SK-N-SH (cell line): Measurements from ENCODE around the gene CABLES2. TPM values are rescaled to one million over a fixed set of nuclear protein-coding genes. Genes with fewer than 3 reads are reported as not detected.

Experiments
- CTCF ChIA-PET: fragments of 300-600, 350-600 bp; formaldehyde crosslinking; extraction: SDS; loops from one replicate; lab custom pipeline; 2021; lab: Yijun Ruan, JAX
- POLR2A ChIA-PET: fragments of 350-600 bp; sonication (Branson Sonifier 250); formaldehyde crosslinking; extraction: SDS; loops from one replicate; lab custom pipeline; 2020; ENCODE audit warnings: antibody characterized with exemption, inconsistent platforms; lab: Yijun Ruan, JAX
- DNase-seq: peaks from one replicate; pipeline ENCODE4 v3.0.0; 2012
- H2AFZ ChIP-seq: fragments of 200-600 bp; sonication (generic); 2 replicates; pipeline ENCODE4 v1.8.1; 2016; ENCODE audit warnings: antibody characterized with exemption, mild to moderate bottlenecking, low read depth
- H3F3A ChIP-seq: fragments of 200-600 bp; sonication (generic); replicated peaks from 2 replicates; pipeline ENCODE3; 2016; ENCODE audit warnings: antibody characterized with exemption, mild to moderate bottlenecking; ENCODE audit not compliant: insufficient read depth
- H3K27ac ChIP-seq, 2 experiments: fragments of 200-500 bp in 1 of 2; fragments of 200-600 bp in 1 of 2; sonication (Bioruptor generic) in 1 of 2; sonication (generic), shearing (Covaris generic) in 1 of 2; 2 replicates each; pipeline versions ENCODE4 v1.5.1 to v1.6.1; 2014 to 2016; ENCODE audit warnings: low read depth in 2 of 2, inconsistent platforms in 1 of 2, low read length in 1 of 2, mild to moderate bottlenecking in 1 of 2, mixed read lengths in 1 of 2
- H3K27me3 ChIP-seq: fragments of 200-600 bp; sonication (generic), shearing (Covaris generic); 2 replicates; pipeline ENCODE4 v1.6.1; 2016; ENCODE audit warnings: mixed run types; ENCODE audit not compliant: insufficient read depth
- H3K36me3 ChIP-seq, 2 experiments: fragments of 200-500 bp in 1 of 2; fragments of 200-600 bp in 1 of 2; sonication (Bioruptor generic) in 1 of 2; sonication (generic) in 1 of 2; replicated peaks in 1 of 2; 2 replicates each; pipeline versions ENCODE3 to v1.5.1; 2014 to 2016; ENCODE audit warnings: low read length in 1 of 2, mild to moderate bottlenecking in 1 of 2; ENCODE audit not compliant: insufficient read depth in 2 of 2, control insufficient read depth in 1 of 2
- H3K4me1 ChIP-seq, 2 experiments: fragments of 200-500 bp in 1 of 2; fragments of 200-600 bp in 1 of 2; sonication (Bioruptor generic) in 1 of 2; sonication (generic), shearing (Covaris generic) in 1 of 2; 2 replicates each; pipeline versions ENCODE4 v1.5.1 to v1.6.1; 2014 to 2016; ENCODE audit warnings: low read depth in 1 of 2, low read length in 1 of 2, mixed run types in 1 of 2; ENCODE audit not compliant: insufficient read depth in 2 of 2, control insufficient read depth in 1 of 2
- H3K4me2 ChIP-seq: fragments of 200-600 bp; sonication (generic), shearing (Covaris generic); 2 replicates; pipeline ENCODE4 v1.6.1; 2017; ENCODE audit warnings: mixed run types
- H3K4me3 ChIP-seq, 2 experiments: fragments of 200-500 bp in 1 of 2; fragments of 200-600 bp in 1 of 2; sonication (Bioruptor generic) in 1 of 2; sonication (generic), shearing (Covaris generic) in 1 of 2; 2 replicates each; pipeline versions ENCODE4 v1.5.1 to v1.8.1; 2014 to 2016; ENCODE audit warnings: low read depth in 2 of 2, inconsistent platforms in 1 of 2, low read length in 1 of 2, mild to moderate bottlenecking in 1 of 2, mixed read lengths in 1 of 2, moderate library complexity in 1 of 2
- H3K79me2 ChIP-seq: fragments of 200-600 bp; sonication (generic); 2 replicates; pipeline ENCODE4 v1.8.1; 2017; ENCODE audit warnings: mild to moderate bottlenecking; ENCODE audit not compliant: insufficient read depth
- H3K9ac ChIP-seq: fragments of 200-600 bp; sonication (generic); 2 replicates; pipeline ENCODE4 v1.6.1; 2017; ENCODE audit warnings: mixed run types
- H3K9me2 ChIP-seq: fragments of 200-600 bp; sonication (generic); 2 replicates; pipeline ENCODE4 v1.6.1; 2017; ENCODE audit warnings: mixed run types
- H3K9me3 ChIP-seq: fragments of 200-600 bp; sonication (generic); 2 replicates; pipeline ENCODE4 v1.6.1; 2017; ENCODE audit warnings: mixed run types, mild to moderate bottlenecking, moderate library complexity
- H4K20me1 ChIP-seq: fragments of 200-600 bp; sonication (generic); 2 replicates; pipeline ENCODE4 v1.6.1; 2017; ENCODE audit warnings: mild to moderate bottlenecking, mixed run types; ENCODE audit not compliant: insufficient read depth
- CHD2 ChIP-seq: fragments of 150-350 bp; IDR thresholded peaks from 2 replicates; pipeline ENCODE4 v1.6.1; 2018; ENCODE audit warnings: low read length; ENCODE audit not compliant: partially characterized antibody
- ELF1 ChIP-seq: IDR thresholded peaks from 2 replicates; pipeline ENCODE4 v1.4.0; 2012
- EP300 ChIP-seq, 2 experiments: IDR thresholded peaks; 2 replicates each; pipeline versions ENCODE4 v1.4.0 to v1.6.1; 2012; ENCODE audit warnings: borderline replicate concordance in 1 of 2, low read depth in 1 of 2, low read length in 1 of 2
- EZH2phosphoT487 ChIP-seq: fragments of 200-600 bp; sonication (generic); IDR thresholded peaks from 2 replicates; pipeline ENCODE4 v1.6.1; 2017; ENCODE audit warnings: low read depth, mixed run types, mild to moderate bottlenecking, antibody characterized with exemption, moderate library complexity, borderline replicate concordance
- IRF3 ChIP-seq: fragments of 150-350 bp; IDR thresholded peaks from 2 replicates; pipeline ENCODE4 v1.6.1; 2016; ENCODE audit warnings: mild to moderate bottlenecking, low read depth, low read length
- MEF2A ChIP-seq: IDR thresholded peaks from 2 replicates; pipeline ENCODE4 v1.4.0; 2012; ENCODE audit warnings: low read depth, borderline replicate concordance
- MXI1 ChIP-seq: IDR thresholded peaks from 2 replicates; pipeline ENCODE4 v1.6.1; 2012; ENCODE audit warnings: mild to moderate bottlenecking, low read depth, low read length, improper control_type of control experiment
- PBX3 ChIP-seq: IDR thresholded peaks from 2 replicates; pipeline ENCODE4; 2012
- RFX5 ChIP-seq: IDR thresholded peaks from 2 replicates; pipeline ENCODE4 v1.6.1; 2012; ENCODE audit warnings: mild to moderate bottlenecking, improper control_type of control experiment, low read length
- RXRA ChIP-seq: IDR thresholded peaks from 2 replicates; pipeline ENCODE4 v1.4.0; 2012; ENCODE audit warnings: low read depth, mild to moderate bottlenecking, borderline replicate concordance
- TCF12 ChIP-seq: IDR thresholded peaks from 2 replicates; pipeline ENCODE4 v1.4.0; 2012
- TEAD4 ChIP-seq: IDR thresholded peaks from 2 replicates; pipeline ENCODE4 v1.4.0; 2012; ENCODE audit warnings: mild to moderate bottlenecking, borderline replicate concordance; ENCODE audit not compliant: insufficient read depth
- YY1 ChIP-seq: IDR thresholded peaks from 2 replicates; pipeline ENCODE4 v1.4.0; 2012; ENCODE audit warnings: low read depth, mild to moderate bottlenecking
- WGBS: methylation state at CpG from one replicate; pipeline ENCODE4 v1.1.6; 2017; ENCODE audit warnings: low lambda C conversion rate; 5-methylcytosine and 5-hydroxymethylcytosine counted together
- polyA plus RNA-seq, 3 experiments: library from polyadenylated mRNA; depleted of rRNA; stranded (reverse); fragments of >200 nt; gene quantifications; 2 replicates each; pipeline ENCODE4 v1.2.3, GENCODE V29; 2012
- TF ChIP-seq, protein P1 (sequence below): IDR thresholded peaks from 2 replicates; pipeline ENCODE4 v1.4.0; 2012; ENCODE audit warnings: low read depth, borderline replicate concordance

Gene CABLES2
- polyA plus RNA-seq, 1 of the 3 experiments (the other 2 are of a cell fraction) = 4.8 TPM

DNA sequence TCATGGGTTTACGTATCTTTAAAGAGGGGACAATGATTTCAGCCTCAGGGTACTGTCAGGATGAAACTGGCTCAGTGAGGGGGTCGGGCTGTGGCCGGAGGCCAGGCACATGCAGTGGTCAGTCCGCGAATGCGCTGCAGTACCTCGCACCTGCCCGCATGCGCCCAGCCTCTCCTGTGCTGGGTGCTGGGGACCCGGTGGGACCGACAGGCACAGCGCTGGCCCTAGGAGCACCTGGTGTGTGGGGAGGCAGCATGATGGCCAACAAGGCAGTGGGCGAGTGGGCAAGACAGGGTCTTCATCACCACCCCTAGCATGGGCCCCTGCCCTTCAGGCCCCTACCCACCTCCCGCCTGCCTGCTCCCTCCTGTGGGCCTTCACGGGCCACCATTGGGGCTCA lies 970 bp upstream of the CABLES2 start (continued):
- TF ChIP-seq CHD2 = no peak
- no peak for TF ChIP-seq RXRA

DNA sequence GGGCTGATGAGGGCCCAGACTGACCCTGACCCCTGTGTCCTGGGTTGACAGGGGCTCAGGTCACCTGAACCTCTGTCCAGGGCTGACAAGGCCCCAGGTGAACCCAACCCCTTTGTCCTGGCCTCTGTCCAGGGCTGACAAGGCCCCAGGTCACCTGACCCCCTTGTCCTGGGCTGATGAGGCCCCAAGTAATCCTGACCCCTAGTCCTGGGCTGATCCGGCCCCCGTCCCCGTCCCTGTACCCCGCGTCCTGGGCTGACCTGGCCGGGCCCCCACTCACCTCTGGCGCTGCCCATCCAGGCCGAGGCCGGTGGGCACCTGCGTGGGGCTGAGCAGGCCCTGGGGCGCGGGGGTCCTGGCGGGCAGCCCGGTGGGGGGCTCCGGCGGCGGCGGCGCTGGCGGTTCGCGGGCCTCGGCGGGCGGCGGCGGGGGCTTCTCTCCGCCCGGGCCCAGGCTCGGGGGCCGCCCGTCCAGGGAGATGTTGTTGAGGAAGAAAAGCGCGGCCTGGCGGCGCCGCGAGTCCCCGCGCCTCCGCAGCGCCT lies 379 bp downstream of the CABLES2 start:
- ChIA-PET POLR2A (no interaction called here), CTCF (interaction anchor here (1.2 kb wide), 1 partner anchor 210 kb away, joined by 5 read pairs; no protein-coding TSS in a partner anchor)
- Histone ChIP-seq H3K79me2 (peaks cover 10% of the 10 kb centered on the region; the same call in 1 of the 2 replicates), H3K4me3 (peak overlapping the region; percentile 66 to 76), H3F3A (no peaks in the 10 kb centered on the region), H2AFZ (no peak overlapping the region), H4K20me1 (peaks cover 5% of the 10 kb centered on the region; the same call in 1 of the 2 replicates), H3K4me1 (peaks cover 0 to 66% of the 10 kb centered on the region in 2 experiments; a peak in 1 of 4 replicates), H3K9me3 (no peaks in the 10 kb centered on the region), H3K4me2 (peak overlapping the region; percentile 90), H3K9ac (peak overlapping the region; percentile 70), H3K27me3 (no peaks in the 10 kb centered on the region), H3K36me3 (no peaks in the 10 kb centered on the region), H3K27ac (peak overlapping the region in 1 of 2 experiments; percentile 47; a peak in 1 of 4 replicates), H3K9me2 (no peaks in the 10 kb centered on the region)
- TF ChIP-seq RFX5 (no peak), RXRA (no peak), MXI1 (no peak), TEAD4 (no peak), IRF3 (no peak)
- TF ChIP-seq, protein P1, sequence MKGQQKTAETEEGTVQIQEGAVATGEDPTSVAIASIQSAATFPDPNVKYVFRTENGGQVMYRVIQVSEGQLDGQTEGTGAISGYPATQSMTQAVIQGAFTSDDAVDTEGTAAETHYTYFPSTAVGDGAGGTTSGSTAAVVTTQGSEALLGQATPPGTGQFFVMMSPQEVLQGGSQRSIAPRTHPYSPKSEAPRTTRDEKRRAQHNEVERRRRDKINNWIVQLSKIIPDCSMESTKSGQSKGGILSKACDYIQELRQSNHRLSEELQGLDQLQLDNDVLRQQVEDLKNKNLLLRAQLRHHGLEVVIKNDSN = no peak
- DNase-seq = no peak
- WGBS = 7% methylated on average over 11 of the region's 42 CpGs

GRCh38 chr20:62405981-62406513 lies 1.0 kb downstream of the CABLES2 start:
- POLR2A ChIA-PET = interaction anchor here (1.0 kb wide), 1 partner anchor 19 kb away, joined by 3 read pairs; the partner anchor contains the start of gene RPS21
- no peak overlapping the region for H2AFZ ChIP-seq

More at GRCh38 chr20:62405981-62406513, 1.0 kb downstream of the CABLES2 start:
- Histone ChIP-seq H3K9ac (peak overlapping the region; percentile 70; the same call in 1 of the 2 replicates), H3K4me2 (peak overlapping the region; percentile 90), H4K20me1 (peaks cover 5% of the 10 kb centered on the region; the same call in 1 of the 2 replicates), H3K36me3 (no peaks in the 10 kb centered on the region), H3K4me1 (peaks cover 0 to 63% of the 10 kb centered on the region in 2 experiments; a peak in 1 of 4 replicates), H3K27ac (no peak overlapping the region), H3K27me3 (no peaks in the 10 kb centered on the region), H3K9me3 (no peaks in the 10 kb centered on the region), H3F3A (no peaks in the 10 kb centered on the region), H3K4me3 (peak overlapping the region; percentile 66 to 76), H3K79me2 (peaks cover 10% of the 10 kb centered on the region; the same call in 1 of the 2 replicates), H3K9me2 (no peaks in the 10 kb centered on the region)
- 48% methylated on average over 6 of the region's 10 CpGs for WGBS
- CTCF ChIA-PET = interaction anchor here (0.6 to 2.2 kb wide), 9 partner anchors 9 to 242 kb away, joined by 3 to 13 read pairs (median 4); partner anchors contain the start of genes ADRM1 and LAMA5
- no peak for DNase-seq
- no peak for TF ChIP-seq TCF12
- no peak for TF ChIP-seq EZH2phosphoT487
- TF ChIP-seq PBX3 = no peak
- TF ChIP-seq YY1 = no peak
- no peak for TF ChIP-seq ELF1
- no peak for TF ChIP-seq CHD2
- TF ChIP-seq EP300 (IDR thresholded peaks at IDR 0.05; ENCODE audit: borderline replicate concordance in 1 of 2, low read depth in 1 of 2, low read length in 1 of 2) = no peak
- TF ChIP-seq MEF2A = no peak
